Spleen (tissue), 11 donors: ENCODE measurements around the gene CRIP2. TPM values are rescaled to one million over a fixed set of nuclear protein-coding genes. Genes with fewer than 3 reads are reported as not detected.
A peak's percentile ranks its signal among the peaks of the same experiment; 100 is the strongest.

ENCODE experiments used
- DNase-seq: peaks from one replicate; pipeline ENCODE4 v3.0.0-alpha.2; 2020
- H3K27ac ChIP-seq, 8 donors: fragments of 200-600 bp; sonication (generic) in 7 of 8; 1 replicate in 4 of 8; 2 replicates in 4 of 8; pipeline versions ENCODE4 v1.5.0 to v1.8.0; 2016 to 2021; ENCODE audit warnings: inconsistent platforms in 4 of 8, mild to moderate bottlenecking in 4 of 8, moderate library complexity in 1 of 8
- H3K27me3 ChIP-seq, 7 donors: fragments of 200-600 bp; sonication (generic) in 6 of 7; replicated peaks in 1 of 7; 1 replicate in 4 of 7; 2 replicates in 3 of 7; pipeline versions ENCODE4 v1.5.0 to v1.8.0; 2016 to 2021; ENCODE audit warnings: inconsistent platforms in 3 of 7, mild to moderate bottlenecking in 1 of 7
- H3K36me3 ChIP-seq, 6 donors: fragments of 200-600 bp; sonication (generic) in 5 of 6; 1 replicate in 4 of 6; 2 replicates in 2 of 6; pipeline versions ENCODE4 v1.5.0 to v1.8.0; 2016 to 2021; ENCODE audit warnings: inconsistent platforms in 2 of 6
- H3K4me1 ChIP-seq, 6 donors: fragments of 200-600 bp; sonication (generic) in 5 of 6; 1 replicate in 3 of 6; 2 replicates in 3 of 6; pipeline versions ENCODE4 v1.5.0 to v1.8.0; 2016 to 2021; ENCODE audit warnings: inconsistent platforms in 3 of 6
- H3K4me3 ChIP-seq, 8 donors: fragments of 200-600 bp; sonication (generic) in 7 of 8; 1 replicate in 4 of 8; 2 replicates in 4 of 8; pipeline versions ENCODE4 v1.5.0 to v1.8.0; 2016 to 2021; ENCODE audit warnings: inconsistent platforms in 4 of 8, mild to moderate bottlenecking in 4 of 8, moderate library complexity in 2 of 8
- H3K9me3 ChIP-seq, 8 donors: fragments of 200-600 bp; sonication (generic) in 7 of 8; 1 replicate in 4 of 8; 2 replicates in 4 of 8; pipeline versions ENCODE4 v1.5.0 to v1.8.0; 2016 to 2021; ENCODE audit warnings: inconsistent platforms in 4 of 8
- CTCF ChIP-seq, 11 experiments: fragments of 200-600 bp in 7 of 11; fragments of 450-650 bp in 4 of 11; sonication (generic) in 4 of 11; IDR thresholded peaks in 8 of 11; conservative IDR thresholded peaks in 3 of 11; 1 replicate in 7 of 11; 2 replicates in 4 of 11; pipeline versions ENCODE4 v1.4.0 to v1.8.0; 2016 to 2021; ENCODE audit warnings: antibody characterized with exemption in 11 of 11, inconsistent platforms in 4 of 11, mild to moderate bottlenecking in 1 of 11
- POLR2A ChIP-seq, 3 donors: fragments of 450-650 bp; IDR thresholded peaks; one replicate each; pipeline ENCODE4 v1.5.1; 2017; ENCODE audit warnings: antibody characterized with exemption in 3 of 3, mild to moderate bottlenecking in 1 of 3
- POLR2AphosphoS5 ChIP-seq, 3 donors: sonication (generic); formaldehyde crosslinking; IDR thresholded peaks; one replicate each; pipeline ENCODE4 v1.5.1; 2017; ENCODE audit warnings: antibody characterized with exemption in 3 of 3
- WGBS, 5 donors: extraction: QIAGEN DNeasy Blood & Tissue Kit in 3 of 5; methylation state at CpG; one replicate each; pipeline versions ENCODE4 v1.1.5 to v1.1.7; 2013 to 2018; 5-methylcytosine and 5-hydroxymethylcytosine counted together
- intact Hi-C: fragments of 100-400 bp; cut with DNase I; formaldehyde crosslinking; loops from one replicate; pipeline ENCODE4 v1.15.0; 2023; ENCODE audit warnings: low total_unique reads
- polyA plus RNA-seq, 3 donors: library from polyadenylated mRNA; stranded (reverse); fragments of 200-250 nt; gene quantifications; one replicate each; pipeline ENCODE4 v1.2.1, GENCODE V29; 2013
- total RNA-seq, 7 donors: library from RNA; depleted of rRNA in 3 of 7; stranded (reverse); fragments of >200 nt in 3 of 7; fragmentation: NEBNext Ultra II Directional in 4 of 7; extraction: Animal tissue kit (Norgen Biotek cat#: 25700) in 4 of 7; gene quantifications; one replicate each; pipeline versions ENCODE4 v1.1.0 to v1.2.1, GENCODE V29; 2016 to 2021
- donor health status: healthy with polysubstance abuse.
- donor health status: DM: no; HTN: no; CAD: no; lungs with moderate emphysema.
- donor health status: DM: no; HTN: no; CAD: no.
- donor health status: Bipolar disorder and iron deficiency.
- donor health status: healthy.
- donor health status: DM: no; HTN: no; CAD: no.
- donor health status: DM: yes; HTN: yes; CAD: no.

Gene CRIP2
- total and polyA plus RNA-seq, 10 donors: 68.6 to 181 (median 111) TPM

GRCh38 chr14:105467942-105468471 lies 6.6 kb upstream of the CRIP2 start:
- Histone ChIP-seq H3K27me3 (peaks cover 0 to 5% (median 0%) of the 10 kb centered on the region in 7 donors), H3K36me3 (peaks cover 0 to 83% (median 54%) of the 10 kb centered on the region in 6 donors), H3K4me1 (peaks cover 0 to 56% (median 14%) of the 10 kb centered on the region in 6 donors), H3K9me3 (no peaks in the 10 kb centered on the region), H3K4me3 (no peak overlapping the region), H3K27ac (no peak overlapping the region)
- DNase-seq: no peak
- intact Hi-C loops: no loop called here
- TF ChIP-seq POLR2A (IDR thresholded peaks at IDR 0.05) (no peak), POLR2AphosphoS5 (IDR thresholded peaks at IDR 0.05) (no peak), CTCF (IDR thresholded peaks at IDR 0.05 in 8 of 11, conservative IDR thresholded peaks at IDR 0.05 in 3 of 11) (no peak)
- 88 to 96% (median 92%) methylated on average over 11 to 22 of the region's 22 CpGs for WGBS, 5 donors

GRCh38 chr14:105468621-105469241 lies 5.9 kb upstream of the CRIP2 start:
- Histone ChIP-seq H3K4me3 (no peak overlapping the region), H3K27me3 (peaks cover 0 to 12% (median 3%) of the 10 kb centered on the region in 7 donors), H3K4me1 (peaks cover 5 to 58% (median 18%) of the 10 kb centered on the region in 6 donors), H3K9me3 (no peaks in the 10 kb centered on the region), H3K36me3 (peaks cover 0 to 76% (median 46%) of the 10 kb centered on the region in 6 donors), H3K27ac (no peak overlapping the region)
- 79 to 97% (median 91%) methylated on average over 9 to 19 of the region's 19 CpGs for WGBS, 5 donors
- TF ChIP-seq CTCF (IDR thresholded peaks at IDR 0.05 in 8 of 11, conservative IDR thresholded peaks at IDR 0.05 in 3 of 11) (no peak), POLR2AphosphoS5 (IDR thresholded peaks at IDR 0.05) (peak in 1 of 3 donors; percentile 5)
- intact Hi-C loops: no loop called here
- no peak for DNase-seq

- WGBS, 5 donors: 74 to 84% (median 83%) methylated on average over 31 to 54 of the region's 54 CpGs
- intact Hi-C loops: no loop called here
- DNase-seq: no peak
- TF ChIP-seq POLR2AphosphoS5 (IDR thresholded peaks at IDR 0.05): peak in 2 of 3 donors; percentile 26 to 48
- TF ChIP-seq POLR2A (IDR thresholded peaks at IDR 0.05): no peak
- Histone ChIP-seq H3K9me3 (no peaks in the 10 kb centered on the region), H3K27ac (no peak overlapping the region), H3K4me1 (peaks cover 7 to 64% (median 24%) of the 10 kb centered on the region in 6 donors), H3K4me3 (no peak overlapping the region), H3K36me3 (peaks cover 0 to 66% (median 37%) of the 10 kb centered on the region in 6 donors), H3K27me3 (peaks cover 0 to 21% (median 10%) of the 10 kb centered on the region in 7 donors)
These were observed 4.9 kb upstream of the CRIP2 start for GRCh38 chr14:105469456-105470349.

- Histone ChIP-seq H3K4me1 (peaks cover 9 to 64% (median 30%) of the 10 kb centered on the region in 6 donors), H3K27me3 (peaks cover 0 to 30% (median 20%) of the 10 kb centered on the region in 7 donors), H3K9me3 (no peaks in the 10 kb centered on the region), H3K27ac (no peak overlapping the region), H3K4me3 (no peak overlapping the region), H3K36me3 (peaks cover 0 to 57% (median 28%) of the 10 kb centered on the region in 6 donors)
- no peak for TF ChIP-seq POLR2A (IDR thresholded peaks at IDR 0.05)
- peak in 1 of 3 donors; percentile 38 for TF ChIP-seq POLR2AphosphoS5 (IDR thresholded peaks at IDR 0.05)
- TF ChIP-seq CTCF (IDR thresholded peaks at IDR 0.05 in 8 of 11, conservative IDR thresholded peaks at IDR 0.05 in 3 of 11): no peak
- 78 to 86% (median 82%) methylated on average over 33 to 34 of the region's 34 CpGs for WGBS, 5 donors
- intact Hi-C loops: no loop called here
- no peak for DNase-seq
These were observed 4.0 kb upstream of the CRIP2 start for GRCh38 chr14:105470350-105471296.
